ENCODE results near the gene DNAH8. TPM values are rescaled to one million over a fixed set of nuclear protein-coding genes. Genes with fewer than 3 reads are reported as not detected.

Gene DNAH8
- total and polyA plus RNA-seq, 2 experiments from 2014 or later, result 0.03 to 0.15 TPM

DNA sequence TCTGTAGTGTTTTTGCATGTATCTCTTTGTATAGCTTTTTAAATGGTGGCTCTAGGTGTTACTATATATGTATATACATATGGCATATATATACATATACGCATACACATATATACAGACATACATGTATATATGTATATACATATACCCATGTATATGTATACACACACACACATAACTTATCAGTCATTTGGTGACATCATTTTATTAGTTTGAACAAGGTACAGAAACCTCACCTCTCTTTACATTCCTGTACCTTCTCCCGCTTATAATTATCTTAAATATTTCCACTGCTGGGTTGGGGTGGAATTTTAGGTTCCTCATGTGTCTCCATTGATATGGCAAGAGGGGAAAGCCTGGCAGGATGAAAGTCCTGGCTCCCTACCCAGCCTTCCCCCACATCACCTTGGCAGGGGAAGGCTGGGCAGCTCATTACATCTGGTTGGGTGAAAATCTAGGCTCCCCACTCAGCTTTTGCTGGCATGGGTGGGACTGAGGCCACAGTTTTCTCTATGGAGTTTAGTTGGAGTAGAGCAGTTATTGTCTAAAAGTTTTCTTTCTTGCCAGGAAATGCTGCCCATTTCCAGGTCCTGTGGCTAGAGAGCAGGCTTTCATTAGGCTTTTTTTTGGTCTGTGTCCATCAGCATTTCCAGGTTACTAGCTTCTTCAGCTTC is 19.7 kb upstream of the DNAH8 start:
- H3K27me3 ChIP-seq, result no peaks in the 10 kb centered on the region
- peaks cover 89% of the 10 kb centered on the region for H3K79me2 ChIP-seq
- no peaks in the 10 kb centered on the region for H3K4me1 ChIP-seq (ENCODE audit: insufficient read depth)
- no peaks in the 10 kb centered on the region for H3K9me3 ChIP-seq (ENCODE audit: low read depth)
- no peak for DNase-seq (ENCODE audit: low spot score)
- H3K4me2 ChIP-seq, result no peak overlapping the region
- H3K36me3 ChIP-seq (replicated peaks; ENCODE audit: insufficient read depth, low read depth), result no peaks in the 10 kb centered on the region
- no peaks in the 10 kb centered on the region for H3K9me2 ChIP-seq (replicated peaks; ENCODE audit: insufficient read depth)
- TF ChIP-seq EZH2 (IDR thresholded peaks at IDR 0.05; ENCODE audit: borderline replicate concordance) (no peak), EZH2phosphoT487 (IDR thresholded peaks at IDR 0.05; ENCODE audit: low read depth, severe bottlenecking, unreplicated experiment) (no peak)
- TF ChIP-seq, protein P1, sequence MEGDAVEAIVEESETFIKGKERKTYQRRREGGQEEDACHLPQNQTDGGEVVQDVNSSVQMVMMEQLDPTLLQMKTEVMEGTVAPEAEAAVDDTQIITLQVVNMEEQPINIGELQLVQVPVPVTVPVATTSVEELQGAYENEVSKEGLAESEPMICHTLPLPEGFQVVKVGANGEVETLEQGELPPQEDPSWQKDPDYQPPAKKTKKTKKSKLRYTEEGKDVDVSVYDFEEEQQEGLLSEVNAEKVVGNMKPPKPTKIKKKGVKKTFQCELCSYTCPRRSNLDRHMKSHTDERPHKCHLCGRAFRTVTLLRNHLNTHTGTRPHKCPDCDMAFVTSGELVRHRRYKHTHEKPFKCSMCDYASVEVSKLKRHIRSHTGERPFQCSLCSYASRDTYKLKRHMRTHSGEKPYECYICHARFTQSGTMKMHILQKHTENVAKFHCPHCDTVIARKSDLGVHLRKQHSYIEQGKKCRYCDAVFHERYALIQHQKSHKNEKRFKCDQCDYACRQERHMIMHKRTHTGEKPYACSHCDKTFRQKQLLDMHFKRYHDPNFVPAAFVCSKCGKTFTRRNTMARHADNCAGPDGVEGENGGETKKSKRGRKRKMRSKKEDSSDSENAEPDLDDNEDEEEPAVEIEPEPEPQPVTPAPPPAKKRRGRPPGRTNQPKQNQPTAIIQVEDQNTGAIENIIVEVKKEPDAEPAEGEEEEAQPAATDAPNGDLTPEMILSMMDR (IDR thresholded peaks at IDR 0.05; ENCODE audit: poor library complexity), result no peak
- no peak overlapping the region for H2AFZ ChIP-seq
- no peaks in the 10 kb centered on the region for H4K20me1 ChIP-seq (ENCODE audit: insufficient read depth, poor library complexity, severe bottlenecking)
- no peak overlapping the region for H3K27ac ChIP-seq
- H3K4me3 ChIP-seq, result no peak overlapping the region
- WGBS (ENCODE audit: low lambda C conversion rate, missing lambda C conversion rate), result 93% methylated on average over 2 of the region's 2 CpGs

DNA sequence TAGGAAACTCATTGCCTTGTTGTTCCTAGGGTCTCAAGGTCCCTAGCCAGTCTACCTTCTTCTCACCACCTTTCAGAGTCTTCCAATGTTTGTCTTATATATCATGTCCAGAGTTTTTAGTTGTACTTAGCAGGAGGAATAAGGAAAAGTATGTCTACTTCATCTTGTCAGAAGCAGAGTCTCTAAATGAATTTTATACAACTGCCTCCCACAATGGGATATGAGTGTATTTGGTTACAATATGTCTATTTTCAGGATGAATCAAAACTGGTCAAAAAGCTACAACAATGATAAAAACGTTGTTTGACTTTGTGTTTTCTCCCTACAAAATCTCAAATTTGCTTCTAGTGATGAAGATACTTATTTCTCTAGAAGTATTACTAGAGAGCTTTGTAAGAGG is 19.2 kb upstream of the DNAH8 start:
- Histone ChIP-seq H3K9me2 (replicated peaks; ENCODE audit: insufficient read depth) (no peaks in the 10 kb centered on the region), H3K36me3 (replicated peaks; ENCODE audit: insufficient read depth, low read depth) (no peaks in the 10 kb centered on the region), H3K9me3 (ENCODE audit: low read depth) (no peaks in the 10 kb centered on the region), H3K79me2 (peaks cover 89% of the 10 kb centered on the region), H3K27me3 (no peaks in the 10 kb centered on the region), H2AFZ (no peak overlapping the region), H4K20me1 (ENCODE audit: insufficient read depth, poor library complexity, severe bottlenecking) (no peaks in the 10 kb centered on the region), H3K27ac (no peak overlapping the region), H3K4me3 (no peak overlapping the region), H3K4me1 (ENCODE audit: insufficient read depth) (no peaks in the 10 kb centered on the region), H3K4me2 (no peak overlapping the region)
- no peak for DNase-seq (ENCODE audit: low spot score)
- TF ChIP-seq EZH2phosphoT487 (IDR thresholded peaks at IDR 0.05; ENCODE audit: low read depth, severe bottlenecking, unreplicated experiment) (no peak), EZH2 (IDR thresholded peaks at IDR 0.05; ENCODE audit: borderline replicate concordance) (no peak)
- TF ChIP-seq, protein P1 (IDR thresholded peaks at IDR 0.05; ENCODE audit: poor library complexity), result no peak
- 86% methylated on average over 1 of the region's 1 CpG for WGBS (ENCODE audit: low lambda C conversion rate, missing lambda C conversion rate)

DNA sequence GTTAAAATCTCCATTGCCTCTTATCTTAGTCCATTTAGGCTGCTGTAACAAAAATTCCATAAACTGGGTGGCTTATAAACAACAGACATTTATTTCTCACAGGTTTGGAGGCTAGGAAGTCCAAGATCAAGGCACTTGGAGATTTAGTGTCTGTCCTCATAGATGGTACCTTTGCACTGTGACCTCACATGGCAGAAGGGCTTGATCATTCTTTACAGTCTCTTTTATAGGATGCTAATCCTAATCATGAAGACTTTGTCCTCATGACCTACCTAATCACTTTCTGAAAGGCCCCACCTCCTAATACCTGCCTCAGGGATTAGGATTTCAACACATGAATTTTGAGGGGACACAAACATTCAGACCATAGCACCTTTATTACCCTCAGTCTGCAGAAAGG is 18.8 kb upstream of the DNAH8 start:
- Histone ChIP-seq H3K27ac (no peak overlapping the region), H4K20me1 (ENCODE audit: insufficient read depth, poor library complexity, severe bottlenecking) (no peaks in the 10 kb centered on the region), H3K4me3 (no peak overlapping the region), H3K4me1 (ENCODE audit: insufficient read depth) (no peaks in the 10 kb centered on the region), H3K4me2 (no peak overlapping the region), H3K79me2 (peaks cover 89% of the 10 kb centered on the region), H3K9me2 (replicated peaks; ENCODE audit: insufficient read depth) (no peaks in the 10 kb centered on the region), H3K27me3 (no peaks in the 10 kb centered on the region), H3K9me3 (ENCODE audit: low read depth) (no peaks in the 10 kb centered on the region), H2AFZ (no peak overlapping the region), H3K36me3 (replicated peaks; ENCODE audit: insufficient read depth, low read depth) (no peaks in the 10 kb centered on the region)
- DNase-seq (ENCODE audit: low spot score), result no peak
- TF ChIP-seq, protein P1 (IDR thresholded peaks at IDR 0.05; ENCODE audit: poor library complexity), result no peak
- TF ChIP-seq EZH2phosphoT487 (IDR thresholded peaks at IDR 0.05; ENCODE audit: low read depth, severe bottlenecking, unreplicated experiment), result no peak
- TF ChIP-seq EZH2 (IDR thresholded peaks at IDR 0.05; ENCODE audit: borderline replicate concordance), result no peak
